H1 (cell line): ENCODE data around the gene PAX3. TPM values are rescaled to one million over a fixed set of nuclear protein-coding genes. Genes with fewer than 3 reads are reported as not detected.

Experiments
- CTCF ChIA-PET: fragments of 300-600 bp; sonication (Branson Sonifier 250); formaldehyde crosslinking; loops from one replicate; lab custom pipeline; 2021; ENCODE audit not compliant: partially characterized antibody; lab: Charles Lee
- POLR2A ChIA-PET: fragments of 300-600 bp; sonication (Branson Sonifier 250); formaldehyde crosslinking; loops from one replicate; lab custom pipeline; 2021; ENCODE audit warnings: inconsistent platforms; ENCODE audit not compliant: partially characterized antibody; lab: Charles Lee
- DNase-seq, 2 experiments: peaks; one replicate each; pipeline versions ENCODE4 v3.0.0 to v3.0.0-alpha.2; 2010 to 2022; ENCODE audit warnings: low spot score in 2 of 2, low read depth in 1 of 2, mixed read lengths in 1 of 2
- FAIRE-seq: peaks from 2 replicates; lab custom pipeline; 2011; peaks lifted over from hg19 to GRCh38; lab: Jason Lieb, UNC
- H2AFZ ChIP-seq: 2 replicates; pipeline ENCODE4 v1.8.1; 2012; ENCODE audit warnings: low read length, inconsistent platforms
- H2AK5ac ChIP-seq: 2 replicates; pipeline ENCODE4 v1.6.1; 2013; ENCODE audit warnings: low read depth, low read length
- H2BK120ac ChIP-seq: replicated peaks from 2 replicates; pipeline ENCODE3; 2013; ENCODE audit warnings: low read depth, low read length, inconsistent platforms
- H2BK12ac ChIP-seq: 2 replicates; pipeline ENCODE4 v1.6.1; 2013; ENCODE audit warnings: low read depth, low read length
- H2BK15ac ChIP-seq: 2 replicates; pipeline ENCODE4 v1.6.1; 2013; ENCODE audit warnings: low read length
- H2BK20ac ChIP-seq: 2 replicates; pipeline ENCODE4 v1.6.1; 2013; ENCODE audit warnings: low read length
- H2BK5ac ChIP-seq: 2 replicates; pipeline ENCODE4 v1.6.1; 2013; ENCODE audit warnings: low read depth, low read length
- H3K14ac ChIP-seq: 2 replicates; pipeline ENCODE4 v1.6.1; 2013; ENCODE audit warnings: inconsistent platforms; ENCODE audit not compliant: insufficient read length
- H3K18ac ChIP-seq: 2 replicates; pipeline ENCODE4 v1.6.1; 2013; ENCODE audit warnings: low read length; ENCODE audit errors: extremely low read depth
- H3K23ac ChIP-seq: 2 replicates; pipeline ENCODE4 v1.6.1; 2013; ENCODE audit warnings: inconsistent platforms; ENCODE audit not compliant: insufficient read length
- H3K23me2 ChIP-seq: 2 replicates; pipeline ENCODE4 v1.6.1; 2013; ENCODE audit warnings: low read depth, low read length
- H3K27ac ChIP-seq: 2 replicates; pipeline ENCODE4 v1.6.1; 2011; ENCODE audit warnings: low read depth, low read length, inconsistent platforms
- H3K27me3 ChIP-seq, 4 experiments: replicated peaks in 1 of 4; 1 replicate in 1 of 4; 2 replicates in 3 of 4; pipeline versions ENCODE4 v1.6.1 to v1.8.1; 2011 to 2013; ENCODE audit warnings: low read length in 3 of 4, mild to moderate bottlenecking in 3 of 4, inconsistent platforms in 2 of 4, mixed read lengths in 2 of 4, moderate library complexity in 1 of 4; ENCODE audit not compliant: control insufficient read depth in 3 of 4, insufficient read depth in 3 of 4; ENCODE audit errors: extremely low read depth in 1 of 4
- H3K36me3 ChIP-seq, 4 experiments: 2 replicates each; pipeline versions ENCODE4 v1.6.1 to v1.8.1; 2011 to 2013; ENCODE audit warnings: mild to moderate bottlenecking in 4 of 4, low read length in 3 of 4, moderate library complexity in 2 of 4, control low read depth in 1 of 4, inconsistent platforms in 1 of 4; ENCODE audit not compliant: insufficient read depth in 4 of 4, control insufficient read depth in 2 of 4
- H3K4ac ChIP-seq: replicated peaks from 2 replicates; pipeline ENCODE3; 2013; ENCODE audit warnings: low read length, low read depth, mixed read lengths, inconsistent platforms; ENCODE audit not compliant: insufficient read length
- H3K4me1 ChIP-seq, 4 experiments: replicated peaks in 1 of 4; 1 replicate in 1 of 4; 2 replicates in 3 of 4; pipeline versions ENCODE4 v1.6.1 to v1.8.1; 2011 to 2013; ENCODE audit warnings: low read length in 3 of 4, inconsistent platforms in 2 of 4, mixed read lengths in 1 of 4; ENCODE audit not compliant: insufficient read depth in 4 of 4, control insufficient read depth in 3 of 4
- H3K4me2 ChIP-seq, 2 experiments: 2 replicates each; pipeline versions ENCODE4 v1.6.1 to v1.8.1; 2011 to 2013; ENCODE audit warnings: low read depth in 2 of 2, low read length in 2 of 2, control low read depth in 1 of 2, inconsistent platforms in 1 of 2, mild to moderate bottlenecking in 1 of 2; ENCODE audit not compliant: insufficient read depth in 1 of 2
- H3K4me3 ChIP-seq, 4 experiments: fragments of 200-600, 300-600 bp in 1 of 4; sonication (generic), shearing (Covaris generic), sonication (Bioruptor Twin) in 1 of 4; 2 replicates each; pipeline versions ENCODE4 v1.5.1 to v1.8.1; 2011 to 2016; ENCODE audit warnings: low read length in 4 of 4, low read depth in 3 of 4, control low read depth in 2 of 4, inconsistent platforms in 2 of 4, mild to moderate bottlenecking in 2 of 4, mixed read lengths in 1 of 4, moderate library complexity in 1 of 4; ENCODE audit not compliant: insufficient read depth in 2 of 4; ENCODE audit errors: extremely low read depth in 1 of 4
- H3K56ac ChIP-seq: replicated peaks from 2 replicates; pipeline ENCODE3; 2013; ENCODE audit warnings: low read depth, mild to moderate bottlenecking, mixed read lengths, low read length, inconsistent platforms; ENCODE audit not compliant: insufficient read length
- H3K79me1 ChIP-seq: 2 replicates; pipeline ENCODE4 v1.6.1; 2013; ENCODE audit warnings: low read depth, low read length, control low read depth
- H3K79me2 ChIP-seq, 2 experiments: 2 replicates each; pipeline versions ENCODE4 v1.6.1 to v1.8.1; 2012 to 2013; ENCODE audit warnings: low read length in 2 of 2, mild to moderate bottlenecking in 2 of 2, inconsistent platforms in 1 of 2; ENCODE audit not compliant: insufficient read depth in 2 of 2, control insufficient read depth in 1 of 2
- H3K9ac ChIP-seq, 4 experiments: replicated peaks in 1 of 4; 1 replicate in 1 of 4; 2 replicates in 3 of 4; pipeline versions ENCODE4 v1.6.1 to v1.8.1; 2011 to 2013; ENCODE audit warnings: low read depth in 3 of 4, low read length in 3 of 4, control low read depth in 2 of 4, mild to moderate bottlenecking in 2 of 4, moderate library complexity in 2 of 4, inconsistent platforms in 1 of 4; ENCODE audit errors: extremely low read depth in 1 of 4
- H3K9me3 ChIP-seq, 2 experiments: 2 replicates each; pipeline versions ENCODE4 v1.6.1 to v1.8.1; 2012 to 2013; ENCODE audit warnings: mild to moderate bottlenecking in 2 of 2, moderate library complexity in 2 of 2, control low read depth in 1 of 2, inconsistent platforms in 1 of 2, low read depth in 1 of 2, low read length in 1 of 2, mixed read lengths in 1 of 2; ENCODE audit not compliant: insufficient read depth in 2 of 2
- H4K20me1 ChIP-seq, 2 experiments: replicated peaks in 1 of 2; 2 replicates each; pipeline versions ENCODE3 to v1.8.1; 2011 to 2013; ENCODE audit warnings: inconsistent platforms in 2 of 2, low read length in 2 of 2, mild to moderate bottlenecking in 1 of 2; ENCODE audit not compliant: insufficient read depth in 2 of 2, control insufficient read depth in 1 of 2
- H4K5ac ChIP-seq: 2 replicates; pipeline ENCODE4 v1.6.1; 2013; ENCODE audit warnings: low read length, low read depth, mixed read lengths, inconsistent platforms; ENCODE audit not compliant: insufficient read length
- H4K8ac ChIP-seq: 2 replicates; pipeline ENCODE4 v1.8.0; 2013; ENCODE audit warnings: mild to moderate bottlenecking, moderate library complexity, low read length, inconsistent platforms; ENCODE audit not compliant: insufficient read depth; ENCODE audit errors: extremely low read depth
- H4K91ac ChIP-seq: replicated peaks from 2 replicates; pipeline ENCODE3; 2013; ENCODE audit warnings: low read length, mixed read lengths, inconsistent platforms; ENCODE audit not compliant: insufficient read length
- ASH2L ChIP-seq: fragments of 200-600, 300-600 bp; sonication (generic); IDR thresholded peaks from one replicate; pipeline ENCODE4 v1.7.1; 2017; ENCODE audit warnings: low read length
- CBX8 ChIP-seq: fragments of 300-800, 300-1000 bp; sonication (generic); IDR thresholded peaks from 2 replicates; pipeline ENCODE4 v1.7.1; 2016; ENCODE audit warnings: low read depth, low read length, borderline replicate concordance
- CHD2 ChIP-seq: IDR thresholded peaks from 2 replicates; pipeline ENCODE4 v1.6.1; 2012; ENCODE audit warnings: low read length, improper control_type of control experiment
- E2F6 ChIP-seq: IDR thresholded peaks from 2 replicates; pipeline ENCODE4 v1.6.1; 2012; ENCODE audit warnings: inconsistent platforms
- EZH2 ChIP-seq: fragments of 200-600 bp; sonication (generic); IDR thresholded peaks from 2 replicates; pipeline ENCODE4 v1.7.1; 2012; ENCODE audit warnings: low read depth, mild to moderate bottlenecking, moderate library complexity, low read length, inconsistent platforms; ENCODE audit not compliant: severe bottlenecking
- KDM4A ChIP-seq: IDR thresholded peaks from one replicate; pipeline ENCODE4 v1.7.1; 2012; ENCODE audit warnings: low read depth, mild to moderate bottlenecking, moderate library complexity, low read length, inconsistent platforms; ENCODE audit not compliant: severe bottlenecking
- MAFK ChIP-seq: IDR thresholded peaks from 2 replicates; pipeline ENCODE4 v1.6.1; 2012; ENCODE audit warnings: low read depth, mild to moderate bottlenecking, improper control_type of control experiment, low read length
- SAP30 ChIP-seq: fragments of 300-600 bp; sonication (generic); IDR thresholded peaks from 2 replicates; pipeline ENCODE4 v1.7.1; 2012; ENCODE audit warnings: low read length, moderate library complexity, mild to moderate bottlenecking, inconsistent platforms; ENCODE audit not compliant: insufficient read depth, insufficient replicate concordance
- SIRT6 ChIP-seq: IDR thresholded peaks from one replicate; pipeline ENCODE4 v1.7.1; 2012; ENCODE audit warnings: low read length, inconsistent platforms
- SIX5 ChIP-seq: IDR thresholded peaks from 2 replicates; pipeline ENCODE4 v1.6.1; 2011; ENCODE audit warnings: mild to moderate bottlenecking, low read depth, low read length
- TBP ChIP-seq: IDR thresholded peaks from 2 replicates; pipeline ENCODE4 v1.6.1; 2011; ENCODE audit warnings: low read depth, low read length, improper control_type of control experiment
- TCF12 ChIP-seq: IDR thresholded peaks from 2 replicates; pipeline ENCODE4 v1.6.1; 2011; ENCODE audit warnings: low read depth, mild to moderate bottlenecking, low read length
- polyA plus RNA-seq, 7 experiments: library from polyadenylated mRNA; depleted of rRNA in 3 of 7; stranded (reverse) in 5 of 7; unstranded in 2 of 7; fragments of >200 nt in 5 of 7; fragments of 200-250 nt in 2 of 7; gene quantifications; 1 replicate in 5 of 7; 2 replicates in 1 of 7; 4 replicates in 1 of 7; pipeline versions ENCODE4 v1.2.1 to v1.2.3, GENCODE V29; 2011 to 2013; ENCODE audit warnings: missing spikeins in 2 of 7, mixed read lengths in 2 of 7
- total RNA-seq: library from RNA; stranded (reverse); fragmentation: NEBNext Ultra II Directional; extraction: Animal tissue kit (Norgen Biotek cat#: 25700); gene quantifications from 2 replicates; pipeline ENCODE4 v1.2.1, GENCODE V29; 2021
- TF ChIP-seq, protein P1 (sequence below): IDR thresholded peaks from 2 replicates; pipeline ENCODE4 v1.6.1; 2011; ENCODE audit warnings: low read length, improper control_type of control experiment
- TF ChIP-seq, protein P2 (sequence below): IDR thresholded peaks from 2 replicates; pipeline ENCODE4 v1.6.1; 2012; ENCODE audit warnings: inconsistent platforms

The PAX3 gene
- total and polyA plus RNA-seq, 2 of the 8 experiments (the other 6 are each of a cell fraction or from before 2014, with no cell fraction given): 0.33 TPM; not detected in 1

- CTCF ChIA-PET: interaction anchor here (1.3 to 2.2 kb wide), 2 partner anchors 15 to 231 kb away, joined by 3 to 5 read pairs; no protein-coding TSS in a partner anchor
- no peak overlapping the region for H3K18ac ChIP-seq
- no peaks in the 10 kb centered on the region for H4K20me1 ChIP-seq
- H4K91ac ChIP-seq: no peak overlapping the region
- no peaks in the 10 kb centered on the region for H3K79me2 ChIP-seq
- H3K4ac ChIP-seq: no peak overlapping the region
- no peaks in the 10 kb centered on the region for H3K36me3 ChIP-seq
- peaks cover 5 to 26% (median 14%) of the 10 kb centered on the region in 4 experiments for H3K27me3 ChIP-seq
- peaks cover 0 to 3% (median 0%) of the 10 kb centered on the region in 4 experiments; a peak in 1 of 7 replicates for H3K4me1 ChIP-seq
- H2BK5ac ChIP-seq: no peak overlapping the region
- H3K9ac ChIP-seq: no peak overlapping the region
- no peak overlapping the region for H2BK120ac ChIP-seq
- H2AK5ac ChIP-seq: no peak overlapping the region
- H3K4me2 ChIP-seq: no peak overlapping the region
- no peak overlapping the region for H4K5ac ChIP-seq
- DNase-seq (no peak), FAIRE-seq (no peak)
- POLR2A ChIA-PET: interaction anchor here (0.6 kb wide), 1 partner anchor 228 kb away, joined by 5 read pairs; no protein-coding TSS in a partner anchor
- no peak overlapping the region for H3K23ac ChIP-seq
- H3K4me3 ChIP-seq: no peak overlapping the region
- H2AFZ ChIP-seq: no peak overlapping the region
- no peaks in the 10 kb centered on the region for H3K79me1 ChIP-seq
- no peaks in the 10 kb centered on the region for H3K23me2 ChIP-seq
- H3K9me3 ChIP-seq: no peaks in the 10 kb centered on the region
- H2BK12ac ChIP-seq: no peak overlapping the region
- H3K27ac ChIP-seq: no peak overlapping the region
- H2BK20ac ChIP-seq: no peak overlapping the region
- H3K14ac ChIP-seq: no peak overlapping the region
- H3K56ac ChIP-seq: no peak overlapping the region
- H4K8ac ChIP-seq: no peak overlapping the region
- H2BK15ac ChIP-seq: no peak overlapping the region
- TF ChIP-seq SIX5 (no peak), EZH2 (no peak), E2F6 (no peak), SIRT6 (no peak), CBX8 (no peak), TCF12 (no peak), TBP (no peak), SAP30 (no peak), ASH2L (no peak), MAFK (no peak), CHD2 (no peak), KDM4A (no peak)
- TF ChIP-seq, protein P1, sequence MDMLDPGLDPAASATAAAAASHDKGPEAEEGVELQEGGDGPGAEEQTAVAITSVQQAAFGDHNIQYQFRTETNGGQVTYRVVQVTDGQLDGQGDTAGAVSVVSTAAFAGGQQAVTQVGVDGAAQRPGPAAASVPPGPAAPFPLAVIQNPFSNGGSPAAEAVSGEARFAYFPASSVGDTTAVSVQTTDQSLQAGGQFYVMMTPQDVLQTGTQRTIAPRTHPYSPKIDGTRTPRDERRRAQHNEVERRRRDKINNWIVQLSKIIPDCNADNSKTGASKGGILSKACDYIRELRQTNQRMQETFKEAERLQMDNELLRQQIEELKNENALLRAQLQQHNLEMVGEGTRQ: no peak
- TF ChIP-seq, protein P2, sequence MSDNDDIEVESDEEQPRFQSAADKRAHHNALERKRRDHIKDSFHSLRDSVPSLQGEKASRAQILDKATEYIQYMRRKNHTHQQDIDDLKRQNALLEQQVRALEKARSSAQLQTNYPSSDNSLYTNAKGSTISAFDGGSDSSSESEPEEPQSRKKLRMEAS: no peak
Measured at GRCh38 chr2:222281506-222281905, 17.3 kb downstream of the PAX3 start.
